ENCODE data around the gene ZMPSTE24.

The ZMPSTE24 gene

DNA sequence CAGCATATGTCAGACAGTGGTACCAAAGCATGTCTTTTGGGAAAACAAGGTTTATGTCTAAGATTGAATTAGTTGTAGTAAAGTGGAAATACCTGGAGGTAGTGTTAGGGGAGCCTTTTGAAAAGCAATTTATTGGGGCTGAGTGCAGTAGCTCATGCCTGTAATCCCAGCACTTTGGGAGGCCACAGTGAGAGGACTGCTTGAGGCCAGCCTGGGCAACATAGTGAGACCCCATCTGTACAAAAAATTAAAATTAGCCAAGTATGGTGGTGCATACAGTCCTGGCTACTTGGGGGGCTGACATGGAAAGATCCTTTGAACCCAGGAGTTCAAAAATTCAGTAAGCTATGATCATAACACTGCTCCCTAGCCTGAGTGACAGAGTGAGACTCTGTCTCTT is 7.3 kb downstream of the ZMPSTE24 start:
- FAIRE-seq, result no peak

DNA sequence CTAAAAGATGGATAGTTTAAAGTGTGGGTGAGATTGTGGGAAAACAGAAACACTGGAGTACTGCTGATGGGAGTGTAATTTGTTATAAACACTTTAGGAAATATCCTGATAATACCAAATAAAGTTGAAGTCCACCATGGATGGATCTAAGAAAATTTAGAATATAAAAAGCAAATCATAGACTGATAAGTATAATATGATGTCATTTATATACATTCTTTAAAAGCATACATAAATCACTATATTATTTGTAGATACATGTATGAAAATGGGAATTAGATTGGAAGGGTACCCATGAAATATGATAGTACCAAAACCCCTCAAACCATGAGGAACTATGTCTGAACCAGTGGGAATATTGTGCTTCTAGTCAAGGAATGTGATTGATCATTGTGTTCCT is 7.9 kb downstream of the ZMPSTE24 start:
- FAIRE-seq, result no peak

DNA sequence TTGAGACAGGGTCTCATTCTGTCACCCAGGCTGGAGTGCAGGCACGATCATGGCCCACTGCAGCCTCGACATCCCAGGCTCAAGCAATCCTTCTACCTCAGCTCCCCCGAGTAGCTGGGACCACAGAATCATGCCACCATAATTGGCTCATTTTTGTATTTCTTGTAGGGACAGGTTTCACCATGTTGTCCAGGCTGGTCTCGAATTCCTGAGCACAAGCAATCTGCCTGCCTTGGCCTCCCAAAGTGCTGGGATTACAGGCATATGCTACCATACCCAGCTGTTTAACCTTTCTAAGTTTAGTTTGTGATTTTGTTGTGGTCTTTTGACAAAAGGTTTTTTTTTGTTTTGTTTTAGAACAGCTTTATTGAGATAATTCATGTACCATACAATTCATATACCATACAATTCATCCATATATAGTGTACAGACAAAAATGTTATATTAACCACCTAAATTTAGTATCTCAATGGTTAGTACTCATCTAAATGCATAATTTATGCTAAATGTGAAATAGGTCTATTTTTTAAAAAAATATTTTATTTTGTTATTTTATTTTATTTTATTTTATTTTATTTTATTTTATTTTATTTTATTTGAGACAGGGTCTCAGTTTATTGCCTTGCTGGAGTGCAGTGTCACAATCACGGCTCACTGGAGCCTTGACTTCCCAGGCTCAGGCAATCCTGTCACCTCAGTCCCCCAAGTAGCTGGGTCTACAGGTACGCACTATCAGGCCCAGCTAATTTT is 8.9 kb downstream of the ZMPSTE24 start:
- FAIRE-seq, result no peak

DNA sequence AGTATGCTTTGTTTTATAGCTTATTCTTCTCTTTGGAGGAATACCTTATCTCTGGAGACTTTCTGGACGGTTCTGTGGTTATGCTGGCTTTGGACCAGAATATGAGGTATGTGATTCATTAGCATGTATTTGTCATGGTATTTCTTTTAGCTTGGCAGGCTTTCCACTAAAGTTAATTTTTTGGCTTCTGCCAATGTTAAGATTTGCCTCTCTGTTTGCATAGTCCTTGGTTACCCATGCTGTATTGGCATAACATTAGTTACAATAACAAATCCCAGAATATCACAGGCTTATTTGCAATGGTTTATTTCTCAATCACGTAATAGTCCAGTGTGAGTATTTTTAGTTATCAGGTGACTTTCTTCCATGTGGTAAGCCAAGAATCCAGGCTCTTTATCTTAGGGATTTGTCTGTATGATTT is 9.7 kb downstream of the ZMPSTE24 start:
- FAIRE-seq, result peak; percentile 82

DNA sequence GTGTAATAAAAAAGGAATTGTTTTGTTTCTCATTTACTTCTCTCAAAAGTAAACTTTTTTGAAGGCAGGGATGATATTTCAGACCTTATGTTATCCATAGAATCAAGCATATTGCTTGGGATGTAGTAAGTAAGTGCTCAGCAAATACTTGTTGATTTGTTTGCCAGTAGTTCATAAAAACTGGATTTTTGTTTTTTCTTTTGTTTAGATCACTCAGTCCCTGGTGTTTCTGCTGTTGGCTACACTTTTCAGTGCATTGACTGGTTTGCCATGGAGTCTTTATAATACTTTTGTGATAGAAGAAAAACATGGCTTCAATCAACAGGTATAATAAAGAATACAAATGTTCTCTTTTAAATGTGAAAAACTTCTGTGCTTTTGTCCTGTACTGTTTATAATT is 10.2 kb downstream of the ZMPSTE24 start:
- no peak for FAIRE-seq

DNA sequence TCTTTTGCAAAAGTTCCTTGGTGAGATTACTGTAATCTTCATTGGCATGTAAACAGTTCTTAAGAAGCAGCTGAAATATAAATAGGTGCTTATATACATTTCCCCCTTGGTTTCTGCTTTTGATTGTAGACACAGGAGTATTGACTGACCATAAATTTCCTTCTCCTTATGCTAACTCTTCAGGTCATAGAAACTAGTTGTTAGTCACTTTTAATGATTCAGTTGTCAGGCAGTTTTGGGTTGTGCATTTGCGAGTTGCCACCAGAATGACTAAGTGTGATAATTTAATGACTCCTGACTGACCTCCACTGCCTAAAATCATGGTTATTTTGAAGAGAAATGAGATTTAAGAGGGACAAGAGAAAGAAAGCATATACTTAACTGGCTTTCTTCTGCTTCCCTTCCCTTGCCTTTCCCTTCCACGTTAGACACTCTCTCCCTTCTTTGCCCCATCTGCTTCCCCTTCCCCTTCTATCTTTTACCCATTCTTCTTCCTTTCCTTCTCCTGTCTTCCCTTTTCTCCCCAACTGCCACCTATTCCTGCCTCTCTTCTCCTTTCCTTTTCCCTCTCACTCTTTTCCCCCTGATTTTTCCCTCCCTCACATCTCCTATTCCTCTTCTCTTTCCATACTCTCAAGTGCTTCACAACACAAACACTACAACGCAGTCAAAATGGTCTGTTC is 12.3 kb downstream of the ZMPSTE24 start:
- no peak for FAIRE-seq

DNA sequence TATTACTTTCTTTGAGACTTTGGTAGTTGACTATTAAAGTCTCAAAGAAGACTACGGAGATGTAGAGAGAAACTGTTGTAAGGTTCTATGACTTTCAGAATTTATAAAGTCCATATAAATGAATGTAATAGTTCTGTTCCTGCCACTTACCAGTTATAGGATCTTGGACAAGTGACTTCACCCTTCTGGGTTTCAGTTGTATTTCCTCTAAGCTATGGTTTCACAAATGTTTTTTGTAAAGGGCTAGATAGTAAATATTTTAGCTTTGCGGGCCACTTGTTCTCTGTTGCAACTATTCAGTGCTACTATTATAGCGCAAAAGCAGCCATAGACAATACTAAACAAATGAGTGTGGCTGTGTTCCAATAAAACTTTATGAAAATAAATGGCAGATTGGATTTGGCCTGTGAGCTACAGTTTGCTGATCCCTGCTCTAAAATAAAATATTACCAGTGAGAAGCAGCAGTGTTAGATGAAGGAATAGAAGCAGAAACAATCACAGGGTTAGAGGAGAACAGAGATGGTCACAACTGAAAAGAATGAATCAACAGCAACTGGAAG is 14.7 kb downstream of the ZMPSTE24 start:
- FAIRE-seq, result no peak

DNA sequence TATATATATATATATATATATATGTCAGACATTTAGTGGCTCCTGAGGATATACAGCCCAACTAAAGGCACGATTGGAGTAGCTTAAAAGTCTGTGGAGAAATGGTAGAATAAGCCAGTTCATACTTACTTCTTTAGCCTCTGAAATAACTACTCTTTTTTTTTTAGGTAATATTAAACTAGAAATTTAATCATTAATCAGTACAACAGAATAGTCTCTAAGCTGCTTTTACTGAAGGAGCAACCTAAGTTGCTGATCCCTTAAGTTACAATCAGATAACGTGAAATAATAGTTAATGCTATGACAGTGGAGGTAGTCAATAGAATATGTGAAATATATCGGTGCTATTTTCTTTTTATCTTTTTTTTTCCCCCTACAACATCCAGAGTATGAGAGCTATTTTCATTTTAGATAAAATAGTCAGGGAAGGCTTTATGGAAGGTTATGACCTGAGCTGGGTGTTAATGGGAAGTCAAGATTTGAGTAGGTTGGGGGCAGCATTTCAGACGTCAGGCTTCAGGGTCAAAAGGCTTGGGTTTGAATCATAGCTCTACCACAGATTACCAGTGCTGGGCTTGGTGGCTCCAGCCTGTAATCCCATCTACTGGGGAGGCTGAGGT is 15.6 kb downstream of the ZMPSTE24 start:
- FAIRE-seq, result peak; percentile 65

DNA sequence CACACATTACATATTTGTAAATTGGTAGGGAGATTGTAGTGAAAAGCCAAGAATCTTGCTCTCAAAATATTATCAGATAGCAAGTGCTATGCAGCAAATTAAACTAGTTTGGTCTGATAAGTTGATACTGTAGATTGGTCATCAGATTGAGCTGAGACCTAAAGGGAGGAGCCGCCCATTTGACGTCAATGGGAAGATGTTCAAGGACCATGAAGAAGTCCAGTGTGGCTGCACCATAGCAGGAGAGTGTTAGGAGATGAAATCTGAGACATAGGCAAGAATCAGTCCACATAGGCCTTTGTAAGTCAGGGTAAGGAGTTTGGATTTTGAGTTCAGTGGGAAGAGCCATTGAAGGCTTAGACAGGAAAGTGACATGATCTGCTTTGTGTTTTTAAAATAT is 16.3 kb downstream of the ZMPSTE24 start:
- FAIRE-seq, result no peak

DNA sequence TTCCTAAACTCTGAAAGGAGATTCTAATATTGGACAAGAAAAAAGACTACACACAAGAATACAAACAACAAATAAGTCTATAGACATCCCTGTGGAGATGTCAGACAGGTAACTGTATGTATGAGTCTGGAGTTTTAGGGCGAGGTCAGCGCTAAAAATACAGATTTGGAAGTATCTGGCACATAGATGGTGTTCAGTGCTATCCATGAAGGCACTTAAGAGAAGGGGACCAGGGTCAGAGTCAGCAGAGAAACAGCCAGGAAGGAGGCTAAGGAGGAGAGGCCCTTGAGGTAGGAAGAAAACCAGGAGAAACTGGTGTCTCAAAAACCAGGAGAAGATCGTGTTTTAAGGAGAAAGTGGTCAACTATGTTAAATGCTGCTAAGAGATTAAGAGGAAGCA is 18.1 kb downstream of the ZMPSTE24 start:
- FAIRE-seq, result no peak

DNA sequence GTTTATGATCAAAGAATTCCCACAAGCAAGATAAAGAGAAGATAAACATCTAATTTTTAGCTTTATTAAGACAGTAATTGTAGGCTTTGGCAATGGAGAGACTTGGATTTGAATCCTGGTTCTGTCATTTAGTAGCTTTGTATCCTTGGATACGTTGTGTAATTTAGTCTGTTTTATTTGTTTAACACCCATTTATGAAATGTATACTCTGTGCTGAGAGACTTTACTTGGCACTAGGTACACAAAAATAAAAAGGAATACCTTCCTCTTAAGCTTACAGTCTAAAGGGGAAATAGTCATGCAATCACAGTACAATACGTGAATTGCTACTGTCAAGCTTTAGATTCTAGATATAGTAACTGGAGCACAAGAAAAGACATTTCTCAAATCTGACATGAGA is 23.8 kb downstream of the ZMPSTE24 start:
- peak; percentile 82 for FAIRE-seq

DNA sequence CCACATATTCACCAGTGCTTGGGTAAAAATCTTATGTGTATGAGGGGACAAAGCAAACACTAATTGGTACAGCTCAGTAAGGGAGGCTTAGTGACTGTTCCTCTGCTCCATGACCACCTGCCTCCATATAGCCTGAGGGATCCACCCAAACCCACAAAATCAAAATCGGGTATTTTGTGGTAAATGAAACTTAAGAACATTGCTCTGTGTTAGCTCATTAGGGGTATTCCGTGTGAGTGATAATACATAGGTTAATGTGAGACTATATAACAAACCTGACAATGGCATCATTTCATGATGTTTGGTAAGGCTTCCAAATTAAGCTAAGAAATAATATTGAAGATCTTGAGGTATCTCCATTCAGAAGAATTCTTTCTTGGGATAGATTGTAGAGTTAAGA is 33.3 kb downstream of the ZMPSTE24 start:
- no peak for FAIRE-seq

DNA sequence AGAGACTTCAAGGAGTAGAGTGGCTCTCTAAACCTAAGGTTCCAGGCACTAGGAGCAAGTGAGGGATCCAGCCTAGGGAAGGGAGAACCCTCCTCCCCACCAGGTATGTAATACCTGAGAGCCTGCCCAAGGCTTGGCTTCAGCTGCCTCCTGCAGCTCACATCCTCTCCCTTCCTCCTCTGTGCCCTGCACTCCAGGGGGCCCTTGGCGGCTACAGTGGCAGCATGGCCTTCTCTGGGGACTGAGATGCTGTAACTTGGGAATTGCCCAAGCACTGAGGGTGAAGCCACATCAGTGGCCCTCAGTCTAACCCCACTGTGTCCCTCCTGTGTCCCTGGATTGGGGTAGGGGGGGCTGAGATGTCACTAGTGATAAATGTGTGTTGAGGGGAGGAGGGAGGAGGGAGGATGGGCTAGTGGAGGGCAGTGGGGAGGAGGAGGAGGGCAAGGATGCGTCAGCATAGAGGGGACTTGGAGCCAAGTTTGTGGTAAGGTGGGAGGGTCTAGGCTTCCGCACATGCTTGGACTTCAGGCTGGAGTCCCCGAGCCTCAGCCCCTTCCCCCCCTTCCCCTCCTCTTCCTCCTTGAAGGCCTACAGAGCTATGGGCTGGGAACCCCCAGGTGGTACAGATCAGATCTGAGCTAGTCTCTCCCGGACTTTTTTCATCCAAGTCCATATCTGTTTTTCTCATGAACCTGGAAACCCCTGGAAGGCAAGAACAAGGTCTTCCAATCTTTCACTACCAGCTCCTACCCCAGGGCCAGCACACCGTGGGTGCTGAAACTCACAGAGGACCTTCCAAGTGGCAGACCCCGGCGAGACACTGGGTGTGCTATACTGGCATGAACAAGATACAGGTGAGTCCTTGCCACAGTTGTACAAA is 41.6 kb downstream of the ZMPSTE24 start:
- no peak for FAIRE-seq

DNA sequence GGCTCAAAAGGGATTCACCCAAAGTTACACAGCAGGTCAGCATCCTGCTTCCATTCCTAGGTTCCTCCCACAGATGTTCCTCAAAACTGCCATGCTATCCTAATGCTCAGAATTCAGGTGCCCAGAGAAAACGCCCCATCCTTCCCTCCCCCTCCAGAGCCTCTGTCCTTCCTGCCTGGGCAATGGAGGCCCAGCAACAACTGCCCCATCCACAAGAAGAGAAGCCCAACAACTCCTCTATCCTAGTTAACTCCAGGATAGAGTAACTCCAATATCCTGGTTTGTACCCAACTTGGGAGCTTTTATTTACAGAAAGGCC is 42.2 kb downstream of the ZMPSTE24 start:
- no peak for FAIRE-seq

DNA sequence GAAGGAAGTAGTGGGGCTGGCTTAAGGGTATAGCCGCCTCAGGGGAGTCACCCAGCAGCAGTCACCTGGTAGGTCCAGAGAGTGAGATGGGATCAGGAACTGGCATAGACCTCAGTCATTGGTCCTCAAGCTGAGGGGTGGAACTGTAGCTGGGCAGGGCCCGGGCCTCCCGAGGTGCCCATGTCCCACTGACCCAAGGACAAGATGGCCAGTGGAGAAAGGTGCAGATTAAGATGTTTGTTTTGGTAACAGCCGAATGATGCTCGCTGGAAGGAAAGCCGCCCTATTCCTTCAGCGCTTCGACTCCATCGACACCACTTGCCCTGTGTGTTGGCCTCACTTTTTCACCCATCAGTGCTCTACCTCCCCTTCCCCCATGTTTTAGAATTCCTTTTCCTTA is 42.6 kb downstream of the ZMPSTE24 start:
- FAIRE-seq, result no peak

DNA sequence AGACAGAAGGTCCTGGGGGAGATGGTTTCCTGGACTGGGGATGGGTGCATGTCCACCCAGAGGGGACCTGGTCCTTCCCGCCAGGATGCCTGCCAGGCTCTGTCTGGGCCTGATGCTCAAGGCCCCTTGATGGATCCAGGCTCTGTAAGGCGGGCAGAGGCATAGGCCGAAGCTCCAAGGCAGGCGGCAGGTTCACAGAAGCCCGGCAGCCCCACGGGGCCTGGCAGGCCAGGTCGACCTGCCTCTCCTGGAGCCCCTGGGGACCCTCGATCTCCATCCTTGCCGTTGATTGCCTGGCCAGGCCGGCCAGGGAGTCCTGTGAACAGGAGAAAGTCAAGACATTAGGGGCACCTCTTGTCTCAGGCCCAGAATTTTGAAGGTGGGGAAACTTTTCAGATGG is 43.0 kb downstream of the ZMPSTE24 start:
- no peak for FAIRE-seq

DNA sequence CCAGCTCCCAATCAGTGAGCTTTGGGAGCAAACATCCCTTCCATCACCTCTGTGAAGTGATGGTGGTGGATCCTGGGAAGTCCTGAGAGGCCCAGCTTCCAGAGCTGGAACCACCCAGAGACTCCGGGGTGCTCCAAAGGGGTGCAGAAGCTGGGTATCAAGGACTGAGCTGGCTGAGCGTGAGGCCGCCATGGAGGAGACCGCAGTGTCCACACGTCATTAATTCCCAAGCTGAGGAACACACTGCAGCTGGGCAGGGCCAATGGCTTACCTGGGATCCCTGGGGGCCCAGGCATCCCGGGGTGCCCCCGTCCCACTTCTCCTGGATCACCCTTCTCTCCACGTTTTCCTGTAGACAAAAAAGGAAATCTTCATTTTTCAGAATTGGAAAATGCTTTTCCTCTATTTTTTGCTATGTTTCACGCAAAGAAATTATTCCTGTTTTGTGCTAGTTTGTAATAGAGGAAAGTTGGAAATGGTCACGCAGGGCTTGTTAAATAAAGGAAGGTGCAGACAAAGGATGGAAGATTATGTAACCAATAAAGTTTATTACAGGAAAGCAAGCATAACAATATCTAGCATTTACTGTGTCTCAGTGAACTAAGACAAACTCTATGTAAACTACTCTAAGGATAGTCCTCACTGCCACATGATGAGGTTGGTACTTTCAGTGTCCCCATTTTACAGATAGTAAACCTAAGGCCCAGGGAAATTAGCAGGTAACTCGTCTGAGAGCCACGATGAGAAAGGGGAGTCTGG is 43.7 kb downstream of the ZMPSTE24 start:
- no peak for FAIRE-seq

DNA sequence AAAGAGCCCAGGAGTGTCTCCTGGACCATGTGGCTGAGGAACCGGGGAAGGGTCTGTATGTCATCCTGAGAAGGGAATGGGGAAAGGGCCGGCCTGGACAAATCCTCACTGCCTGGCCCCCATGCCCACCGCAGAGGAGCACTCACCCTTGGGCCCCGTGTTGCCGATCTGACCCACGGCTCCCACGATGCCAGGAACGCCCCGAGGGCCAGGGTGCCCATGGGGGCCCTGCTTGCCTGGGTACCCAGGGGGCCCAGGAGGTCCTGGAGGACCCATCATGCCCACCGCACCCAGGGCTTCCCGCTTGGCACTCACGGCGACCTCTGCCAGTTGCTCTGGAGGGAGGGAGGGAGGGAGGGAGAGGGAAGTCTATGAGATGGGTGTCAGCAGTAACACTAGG is 44.4 kb downstream of the ZMPSTE24 start:
- no peak for FAIRE-seq

DNA sequence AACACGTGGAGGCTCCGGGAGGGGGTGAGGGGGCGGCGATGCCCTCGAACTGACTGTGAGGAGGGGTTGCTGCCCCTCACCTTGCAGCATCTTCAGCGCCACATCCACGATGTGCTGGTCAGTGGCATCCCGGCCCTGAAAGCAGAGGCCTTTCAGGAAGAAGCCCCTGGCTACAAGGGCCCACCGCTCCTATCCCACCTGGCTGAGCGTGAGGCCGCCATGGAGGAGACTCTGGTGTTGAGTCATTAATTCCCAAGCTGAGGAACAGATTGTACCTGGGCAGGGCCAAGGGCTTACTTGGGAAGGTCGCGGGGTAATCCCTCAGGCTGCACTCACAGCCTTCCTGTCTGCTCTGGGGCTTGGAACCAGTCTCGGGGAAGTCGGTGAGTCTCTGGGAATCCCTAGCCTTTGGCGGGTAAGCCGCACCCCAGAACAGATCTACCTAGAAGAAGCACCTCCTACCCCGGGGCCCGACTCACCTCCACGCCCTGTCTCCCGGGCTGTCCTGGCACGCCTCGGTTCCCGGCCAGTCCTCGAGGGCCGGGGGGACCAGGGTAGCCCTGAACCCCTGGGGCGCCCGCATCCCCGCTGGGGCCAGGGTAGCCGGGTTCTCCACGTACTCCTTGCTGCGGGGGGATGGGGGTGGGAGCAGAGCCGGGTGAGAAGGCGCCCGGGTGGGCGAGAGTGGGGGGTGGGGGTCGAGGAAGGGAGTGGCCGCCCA is 45.2 kb downstream of the ZMPSTE24 start:
- no peak for FAIRE-seq

DNA sequence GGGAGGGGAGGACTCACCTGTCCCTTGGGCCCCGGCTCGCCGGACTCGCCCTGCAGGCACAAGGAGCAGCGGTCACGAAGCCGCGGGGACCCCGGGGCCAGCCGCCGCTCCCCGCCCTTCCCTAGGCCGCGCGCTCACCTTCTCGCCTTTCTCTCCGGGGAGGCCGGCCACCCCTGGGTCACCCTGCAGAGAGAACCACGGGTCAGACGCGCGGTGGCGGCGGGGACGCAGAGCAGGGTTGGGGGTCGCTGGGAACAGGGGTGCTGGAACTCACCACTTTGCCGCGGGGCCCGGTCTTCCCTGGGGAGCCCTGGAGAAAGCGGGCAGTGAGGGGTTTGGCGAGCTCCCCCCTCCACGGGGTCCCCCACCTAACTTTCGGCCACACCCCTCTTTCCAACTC is 45.8 kb downstream of the ZMPSTE24 start:
- no peak for FAIRE-seq

DNA sequence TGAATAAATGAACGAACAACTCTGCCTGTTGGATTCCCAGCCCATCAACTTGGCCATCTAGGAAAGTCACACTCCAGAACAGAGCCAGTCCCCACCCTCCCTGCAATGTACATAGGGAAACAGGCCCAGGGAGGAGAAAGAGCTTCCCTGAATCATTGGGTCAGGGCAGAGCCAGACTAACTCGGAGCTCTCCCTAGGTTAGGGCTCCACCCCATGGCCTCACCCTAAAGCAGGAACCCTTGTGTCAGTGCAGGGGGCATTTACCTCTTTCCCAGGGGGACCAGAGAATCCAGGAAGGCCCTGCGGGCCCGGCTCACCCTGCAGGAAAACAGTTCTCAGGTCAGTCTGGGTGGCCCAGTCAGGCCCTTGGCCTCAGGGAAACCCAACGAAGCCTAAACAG is 47.4 kb downstream of the ZMPSTE24 start:
- FAIRE-seq, result no peak

DNA sequence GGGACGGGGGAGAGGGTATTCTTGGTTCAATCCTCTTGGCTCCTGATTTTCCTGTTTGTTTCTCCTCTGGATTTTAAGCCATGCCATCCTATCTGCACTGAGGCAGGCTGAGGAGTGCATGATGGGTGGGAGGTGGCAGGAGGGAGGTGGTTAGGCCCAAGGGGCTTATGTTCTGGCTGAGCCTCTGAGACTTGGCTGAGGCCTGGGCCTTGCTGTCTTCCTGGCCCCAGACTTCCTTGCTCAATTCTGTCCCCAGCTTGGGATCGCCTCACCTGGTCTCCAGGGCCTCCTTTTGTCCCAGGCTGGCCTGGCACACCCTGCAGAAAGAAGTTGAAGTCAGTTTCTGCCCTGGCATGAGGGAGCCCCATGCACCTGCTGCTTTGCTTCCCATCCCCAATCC is 47.8 kb downstream of the ZMPSTE24 start:
- FAIRE-seq, result no peak

Measured in islet of Langerhans (tissue), 1 donor.